ENCODE results near the gene ADGRD1.
"Not testable (repeated sequence)": the region's sequence is repeated elsewhere in the genome, so short reads cannot be mapped to it uniquely, and the experiment has no call there.

The ADGRD1 gene

DNA sequence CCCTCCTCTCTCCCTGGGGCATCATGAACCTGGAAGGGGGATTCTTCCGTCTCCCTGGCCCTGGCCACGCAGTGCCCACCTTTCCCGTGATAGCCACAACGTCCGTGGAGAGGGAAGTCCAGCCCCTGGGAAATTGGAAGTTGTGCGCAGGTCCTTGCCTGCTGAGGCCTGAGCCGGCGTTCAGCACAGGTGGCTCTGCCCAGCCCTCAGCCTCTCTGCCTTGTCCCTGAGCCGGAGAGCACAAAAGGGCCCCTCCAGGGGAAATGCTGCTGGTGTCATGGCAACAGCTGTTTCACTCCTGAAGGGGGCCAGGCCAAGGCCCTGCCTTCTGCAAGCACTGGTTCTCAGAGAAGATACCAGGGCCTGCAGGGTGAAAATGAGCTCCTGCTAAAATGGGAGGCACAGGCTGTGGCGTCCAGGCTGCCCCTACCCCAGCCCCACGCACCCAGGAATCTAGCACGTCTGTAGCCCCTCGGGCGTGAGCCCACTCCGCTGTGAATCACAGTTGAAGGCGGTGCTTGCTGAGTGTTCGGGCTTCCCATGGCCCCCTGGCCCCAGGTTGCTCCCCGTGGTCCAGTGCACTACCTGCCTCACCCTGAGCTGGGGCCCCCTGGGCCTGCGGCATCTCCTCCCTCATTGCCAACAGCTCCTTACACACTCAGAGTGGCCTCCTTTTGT, 149.4 kb downstream of the ADGRD1 start:
- no peak for DNase-seq (ENCODE audit: low spot score)

DNA sequence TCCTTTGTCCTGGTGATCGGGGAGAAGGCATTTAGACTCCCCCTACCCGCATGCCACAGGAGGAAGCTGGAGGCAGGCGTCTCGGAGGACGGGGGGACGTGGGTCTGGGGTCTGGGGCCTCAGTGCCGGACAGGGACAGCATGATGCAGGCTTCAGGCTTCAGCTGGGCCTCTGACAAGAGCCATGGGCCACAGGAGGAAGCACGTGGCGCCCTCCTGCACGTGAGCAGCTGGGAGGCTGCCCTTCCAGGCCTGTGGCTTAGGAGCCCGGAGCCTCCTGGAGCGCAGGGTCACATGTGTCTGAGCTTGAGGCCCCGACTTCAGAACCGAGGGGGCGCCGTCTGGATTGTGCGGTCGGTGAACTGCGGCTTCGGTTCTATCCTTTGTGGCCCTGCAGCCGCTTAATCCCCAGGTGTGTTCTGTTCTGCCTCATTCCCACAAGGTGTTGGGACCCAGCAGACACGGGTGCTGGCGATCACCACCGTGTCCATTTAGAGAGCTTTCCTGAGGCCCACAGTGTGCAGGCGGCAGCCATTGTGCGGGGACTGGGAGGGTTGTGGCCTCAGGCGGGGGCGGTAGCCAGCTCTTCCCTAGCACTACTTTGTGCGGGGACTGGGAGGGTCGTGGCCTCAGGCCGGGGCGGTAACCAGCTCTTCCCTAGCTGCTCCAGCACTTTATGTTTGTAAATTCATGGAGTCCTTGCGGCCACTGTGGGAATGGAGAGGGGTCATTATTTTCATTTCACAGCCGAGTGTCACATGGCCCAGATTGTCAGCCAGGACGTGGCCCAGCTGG, 150.2 kb downstream of the ADGRD1 start:
- DNase-seq (ENCODE audit: low spot score) = no peak

DNA sequence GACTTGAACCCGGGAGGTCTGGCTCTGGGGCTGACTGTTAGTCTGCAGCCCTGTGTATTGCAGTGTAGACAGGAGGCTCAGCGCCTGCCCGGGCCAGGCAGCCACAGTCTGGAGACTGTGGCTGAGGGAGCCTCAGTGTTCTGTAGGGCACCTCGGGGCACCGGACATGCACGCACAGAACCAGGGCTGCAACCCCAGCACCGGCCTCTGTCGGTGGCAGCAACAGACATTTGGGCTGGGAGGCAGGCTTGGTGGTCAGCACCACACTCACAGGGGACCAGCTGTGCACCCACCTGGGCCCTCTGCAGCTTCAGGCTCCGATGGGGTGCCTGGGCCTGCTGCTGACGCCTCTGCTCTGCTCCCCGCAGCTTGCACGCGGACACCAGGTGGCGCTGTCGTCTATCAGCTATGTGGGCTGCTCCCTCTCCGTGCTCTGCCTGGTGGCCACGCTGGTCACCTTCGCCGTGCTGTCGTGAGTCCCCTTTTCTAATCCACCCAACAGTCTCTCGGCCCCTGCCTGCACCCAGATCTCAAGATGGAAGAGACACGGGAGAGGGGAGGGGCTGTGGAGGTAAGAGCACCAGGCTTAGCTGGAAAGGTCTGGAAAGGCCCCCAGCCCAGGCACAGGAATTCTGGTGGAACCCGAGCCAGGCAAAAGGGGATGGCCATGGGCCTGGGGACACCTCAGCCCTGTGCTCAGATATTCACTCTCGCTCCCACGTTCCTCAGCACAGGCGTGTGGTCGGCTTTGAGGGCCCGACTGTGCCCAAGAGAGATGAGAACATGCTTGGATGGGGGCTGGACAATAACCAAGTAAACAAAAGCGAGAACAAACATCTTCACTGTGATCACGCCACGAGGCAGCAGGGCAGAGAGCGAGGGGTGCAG, 151.0 kb downstream of the ADGRD1 start:
- peak; percentile 92 for DNase-seq (ENCODE audit: low spot score)

DNA sequence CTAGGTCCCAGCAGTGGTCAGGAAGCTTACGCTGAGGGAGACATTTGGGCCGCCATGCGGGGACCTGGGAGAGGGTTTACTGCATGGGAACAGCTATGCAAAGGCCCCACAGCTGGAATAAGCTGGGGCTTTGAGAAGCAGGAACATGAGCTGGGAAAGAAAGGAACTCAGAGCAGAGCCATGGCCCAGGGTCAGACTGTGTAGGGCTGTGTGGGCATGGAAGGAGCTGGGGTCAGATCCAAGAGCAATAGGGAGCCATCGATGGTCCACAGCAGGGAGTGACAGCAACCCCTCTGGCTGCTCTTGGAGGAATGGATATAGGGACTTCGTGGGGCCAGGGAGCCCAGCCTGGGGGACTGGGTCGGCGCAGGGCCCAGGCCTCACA, 151.6 kb downstream of the ADGRD1 start:
- DNase-seq (ENCODE audit: low spot score) = no peak

DNA sequence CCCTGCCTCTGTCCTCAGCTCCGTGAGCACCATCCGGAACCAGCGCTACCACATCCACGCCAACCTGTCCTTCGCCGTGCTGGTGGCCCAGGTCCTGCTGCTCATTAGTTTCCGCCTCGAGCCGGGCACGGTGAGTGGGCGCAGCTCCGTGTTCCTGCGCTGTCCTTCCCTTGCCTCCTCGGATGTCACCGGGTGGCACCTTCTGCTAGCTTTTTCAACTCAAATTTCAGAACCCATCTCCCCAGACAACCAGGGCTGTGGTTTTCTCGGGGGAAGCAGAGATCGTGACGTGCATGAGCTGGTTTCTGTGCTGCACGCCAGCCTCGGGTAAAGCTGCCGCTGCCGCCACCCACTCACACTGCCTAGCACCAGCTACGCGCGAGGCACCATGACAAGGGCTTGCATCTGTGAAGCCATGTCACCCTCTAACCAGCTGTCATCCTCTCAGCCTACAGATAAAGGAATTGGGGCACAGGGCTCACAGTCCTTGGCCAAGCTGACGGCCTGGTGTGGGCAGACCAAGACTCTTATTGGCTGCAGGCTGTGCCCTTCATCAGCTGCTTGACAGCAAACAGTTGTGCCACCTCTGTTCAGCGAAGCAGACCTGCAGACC, 152.1 kb downstream of the ADGRD1 start:
- no peak for DNase-seq (ENCODE audit: low spot score)

DNA sequence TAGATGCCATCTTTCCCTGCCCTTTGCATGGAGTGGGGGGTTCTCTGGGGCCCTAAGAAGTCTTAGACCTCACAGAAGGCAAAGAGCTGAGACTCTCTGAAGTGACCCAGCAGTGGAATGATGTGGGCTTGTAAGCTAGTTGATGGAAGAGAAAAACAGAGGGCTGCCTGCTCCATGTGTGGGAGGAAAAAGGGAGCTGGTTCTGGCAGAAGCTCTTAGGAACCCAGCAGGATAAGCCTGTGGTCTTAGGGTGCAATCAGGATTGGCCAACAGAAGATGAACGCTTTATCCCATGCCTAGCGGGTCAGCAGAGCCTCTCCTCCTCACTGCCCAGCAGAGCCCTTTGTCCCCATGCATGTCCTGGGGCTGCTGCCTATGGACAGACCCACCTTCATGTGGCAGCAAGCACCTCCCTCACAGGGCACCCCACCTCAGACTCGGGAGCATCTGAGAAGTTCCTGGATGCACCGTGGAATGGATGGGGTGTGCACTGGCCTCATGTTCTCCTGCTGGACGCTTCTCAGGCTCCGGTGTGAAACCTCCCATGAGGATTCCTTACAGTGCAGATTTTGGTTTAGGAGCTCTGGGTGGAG, 152.7 kb downstream of the ADGRD1 start:
- DNase-seq (ENCODE audit: low spot score) = no peak

DNA sequence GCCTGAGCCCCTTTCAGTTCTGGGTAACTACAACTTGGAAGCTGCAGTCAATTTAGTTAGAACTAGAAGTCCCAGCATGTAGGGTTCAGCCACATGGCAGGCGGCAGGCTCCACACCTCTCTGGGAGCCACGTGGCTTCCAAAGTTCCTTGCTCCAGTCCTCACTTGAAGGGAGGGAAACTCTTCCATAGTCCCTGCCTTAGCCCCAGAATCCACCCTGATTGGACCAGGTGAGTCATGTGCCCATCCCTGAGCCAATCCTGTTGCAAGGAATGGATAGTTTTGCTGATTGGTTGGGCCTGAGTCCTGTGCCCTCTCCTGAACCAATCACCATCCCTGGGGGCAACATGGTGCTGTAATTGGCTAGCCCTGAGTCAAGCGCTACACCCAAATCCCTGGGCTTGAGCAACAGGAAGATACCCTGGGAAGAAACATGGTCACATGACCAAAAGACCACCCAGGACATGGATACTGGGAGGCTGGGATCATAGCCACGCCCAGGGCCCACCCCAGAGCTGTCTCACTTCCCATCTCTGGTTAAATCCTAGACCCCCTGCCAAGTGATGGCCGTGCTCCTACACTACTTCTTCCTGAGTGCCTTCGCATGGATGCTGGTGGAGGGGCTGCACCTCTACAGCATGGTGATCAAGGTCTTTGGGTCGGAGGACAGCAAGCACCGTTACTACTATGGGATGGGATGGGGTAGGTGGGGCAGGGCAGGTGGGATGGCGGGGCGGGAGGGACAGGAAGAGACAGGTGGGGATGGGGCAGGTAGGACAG, 154.7 kb downstream of the ADGRD1 start:
- no peak for DNase-seq (ENCODE audit: low spot score)

DNA sequence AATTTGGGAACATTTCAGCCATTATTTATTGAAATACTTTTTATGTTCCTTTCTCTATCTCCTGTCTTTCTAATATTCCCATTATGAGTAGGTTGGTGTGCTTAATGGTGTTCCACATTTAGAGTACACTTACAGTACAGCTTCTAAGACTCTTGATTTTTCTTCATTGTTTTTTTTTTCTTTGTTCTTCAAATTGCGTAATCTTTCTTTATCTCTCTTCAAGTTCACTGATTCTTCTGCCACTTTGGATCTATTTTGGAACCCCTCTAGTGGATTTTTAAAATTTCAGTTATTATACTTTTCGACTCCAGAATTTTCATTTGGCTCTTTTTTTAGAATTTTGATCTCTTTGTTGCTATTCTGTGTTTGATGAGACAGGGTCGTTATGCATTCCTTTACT, 157.7 kb downstream of the ADGRD1 start:
- no peak for DNase-seq (ENCODE audit: low spot score)

DNA sequence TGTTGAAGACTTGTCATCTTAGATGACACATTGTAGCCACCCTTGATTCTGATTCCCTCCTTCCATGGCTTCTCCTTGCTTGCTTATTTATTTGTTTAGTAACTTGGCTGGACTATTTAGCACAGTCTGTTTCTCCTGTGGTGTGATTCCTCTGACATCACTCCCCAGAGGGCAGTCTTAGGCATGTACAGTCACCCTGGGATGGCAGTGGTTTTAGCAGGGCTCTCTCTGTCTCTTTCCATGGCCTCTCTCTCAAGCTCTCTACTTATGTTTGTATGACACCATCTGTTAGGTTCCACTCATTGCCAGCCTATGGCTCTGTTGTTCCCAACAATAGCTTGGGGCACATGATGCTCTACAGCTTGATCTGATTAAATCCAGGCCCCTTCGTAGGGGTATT, 158.3 kb downstream of the ADGRD1 start:
- DNase-seq (ENCODE audit: low spot score) = no peak

DNA sequence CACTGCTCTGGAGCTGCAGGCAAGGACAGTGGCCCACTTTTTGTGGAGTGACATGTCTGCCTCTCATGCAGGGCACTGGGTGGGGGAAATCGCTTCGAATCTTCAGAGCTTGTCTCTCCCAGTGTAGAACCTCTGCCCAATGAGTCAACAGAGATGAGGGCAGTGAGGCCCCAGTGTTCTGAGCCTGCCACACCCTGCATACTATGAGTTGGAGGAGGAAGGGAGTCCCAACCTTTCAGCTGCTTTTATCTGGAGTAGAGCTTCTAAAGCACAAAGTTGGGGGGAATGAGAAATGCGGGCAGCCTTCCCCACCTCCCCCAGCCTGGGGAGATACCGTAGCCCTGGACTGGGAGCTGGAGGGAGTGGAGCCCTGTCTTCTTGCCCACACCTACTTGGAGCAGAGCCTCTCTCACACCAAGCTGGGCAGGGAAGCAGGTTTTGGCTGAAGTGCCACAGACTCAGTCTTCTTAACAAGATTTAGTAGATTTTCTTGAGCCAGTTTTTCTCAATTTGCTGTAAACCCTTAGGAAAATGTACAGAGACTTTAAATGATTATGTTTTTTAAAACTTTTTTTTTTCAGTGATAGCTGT, 159.1 kb downstream of the ADGRD1 start:
- no peak for DNase-seq (ENCODE audit: low spot score)

DNA sequence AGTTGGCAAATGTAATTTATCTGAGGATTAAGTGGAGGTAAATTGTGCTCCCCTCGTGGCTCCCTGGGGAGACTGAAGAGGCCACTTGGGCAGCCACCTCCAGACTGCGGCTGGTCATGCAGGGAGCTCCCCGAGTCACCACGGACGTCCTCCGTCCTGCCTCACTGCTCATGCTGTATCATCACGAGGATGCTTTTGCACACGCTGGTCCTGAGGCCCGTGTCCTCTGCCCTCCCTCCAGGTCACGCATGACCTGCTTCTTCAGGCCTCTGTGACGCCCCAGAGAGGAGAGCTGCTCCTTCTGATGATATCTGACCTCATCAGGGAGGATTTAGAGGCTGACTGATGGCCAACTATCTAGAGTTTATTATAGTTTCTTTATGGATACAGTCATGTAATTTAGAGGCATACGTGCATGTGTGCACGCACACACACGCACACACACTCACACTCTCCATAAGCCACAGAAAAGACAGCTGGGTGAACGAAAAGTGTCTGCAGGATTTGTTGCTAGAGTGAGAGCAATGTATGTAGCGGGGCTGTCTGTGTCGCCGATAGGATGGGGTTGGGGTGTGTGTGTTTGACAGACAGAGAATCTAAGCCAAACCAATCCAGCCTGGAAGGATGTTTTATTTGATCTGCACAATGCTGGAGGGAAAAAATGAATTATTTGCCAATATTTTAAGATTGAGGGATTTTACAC, 160.0 kb downstream of the ADGRD1 start:
- DNase-seq (ENCODE audit: low spot score) = no peak

DNA sequence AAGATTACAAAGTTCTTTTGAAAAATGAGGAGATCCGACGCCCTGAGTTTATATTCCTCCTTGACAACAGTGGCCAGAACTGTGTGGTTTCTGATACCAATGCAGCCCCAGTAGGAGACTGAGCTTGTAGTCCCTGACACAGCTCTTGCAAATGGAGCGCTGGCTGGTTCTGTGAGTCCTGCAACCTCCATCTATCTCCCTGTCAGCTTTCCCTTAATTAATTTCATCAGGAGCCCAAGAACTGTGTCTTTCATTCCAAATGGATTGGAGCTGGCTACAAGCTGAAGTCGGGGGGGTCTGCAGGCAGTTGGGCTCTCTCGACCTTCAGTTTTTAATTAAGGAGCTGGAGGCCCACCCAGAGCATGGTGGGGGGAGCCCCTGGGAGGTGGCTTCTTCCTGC, 160.6 kb downstream of the ADGRD1 start:
- no peak for DNase-seq (ENCODE audit: low spot score)

DNA sequence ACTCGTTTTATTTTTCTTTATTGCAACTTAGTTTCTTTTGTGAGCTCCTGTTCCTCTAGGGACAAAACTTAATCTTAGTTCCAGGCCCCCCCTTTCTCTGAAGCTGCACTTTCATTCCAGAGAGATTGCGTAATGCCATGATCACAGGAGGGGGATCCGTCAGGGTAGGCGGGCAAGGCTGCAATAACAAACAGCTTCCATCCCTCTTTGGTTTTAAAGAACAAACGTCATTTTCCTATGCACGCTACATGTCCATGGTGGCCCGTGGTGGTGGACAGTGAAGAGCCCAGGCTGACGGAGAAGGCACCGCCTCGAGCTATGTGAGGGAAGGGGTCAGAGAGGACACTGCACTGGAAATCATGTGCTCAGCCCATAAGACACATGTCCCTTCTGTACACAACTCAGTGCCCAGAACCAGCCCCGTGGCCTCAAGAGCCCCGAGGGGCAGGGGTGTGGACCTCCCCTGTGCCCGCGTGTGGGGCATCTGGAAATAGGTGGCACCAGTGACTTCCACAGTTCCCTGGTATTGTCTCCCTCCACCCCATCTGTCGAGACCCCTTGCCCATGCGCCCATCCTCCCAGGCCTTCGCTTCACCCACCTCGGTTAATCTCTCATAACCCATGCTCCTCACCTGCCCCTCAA, 161.4 kb downstream of the ADGRD1 start:
- DNase-seq (ENCODE audit: low spot score) = no peak

DNA sequence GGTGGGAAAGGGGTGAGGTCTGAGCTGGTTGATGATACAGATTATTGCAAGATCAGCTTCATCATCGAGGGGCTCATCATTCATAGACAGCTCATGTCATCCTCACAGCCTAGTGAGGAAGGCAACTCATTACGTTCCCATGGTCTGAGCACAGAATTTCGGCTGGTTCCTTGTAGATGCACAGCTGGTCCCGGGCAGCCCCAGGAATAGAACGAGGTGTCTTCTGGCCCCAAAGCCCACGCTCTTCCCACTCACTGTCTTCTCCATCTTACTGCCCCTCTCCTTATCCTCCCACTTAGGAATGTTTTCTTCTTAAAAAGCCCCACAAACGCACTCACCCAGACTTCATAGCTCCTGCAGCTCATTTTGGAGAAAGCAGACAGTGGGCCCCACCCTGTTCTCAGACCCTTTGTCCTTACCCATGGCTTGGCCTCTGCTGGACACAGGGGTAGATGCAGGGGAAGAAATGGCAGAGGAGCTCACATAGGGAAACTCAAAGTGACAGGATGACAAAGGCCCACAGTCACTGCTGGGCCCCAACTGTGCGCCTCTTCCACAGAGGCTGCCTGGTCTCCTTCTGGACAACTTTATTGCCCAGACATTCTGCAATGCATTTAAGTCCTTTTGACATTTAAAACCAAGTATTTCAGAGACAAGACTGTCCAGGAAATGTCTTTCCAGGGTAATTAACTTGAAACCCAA, 162.2 kb downstream of the ADGRD1 start:
- DNase-seq (ENCODE audit: low spot score) = no peak

DNA sequence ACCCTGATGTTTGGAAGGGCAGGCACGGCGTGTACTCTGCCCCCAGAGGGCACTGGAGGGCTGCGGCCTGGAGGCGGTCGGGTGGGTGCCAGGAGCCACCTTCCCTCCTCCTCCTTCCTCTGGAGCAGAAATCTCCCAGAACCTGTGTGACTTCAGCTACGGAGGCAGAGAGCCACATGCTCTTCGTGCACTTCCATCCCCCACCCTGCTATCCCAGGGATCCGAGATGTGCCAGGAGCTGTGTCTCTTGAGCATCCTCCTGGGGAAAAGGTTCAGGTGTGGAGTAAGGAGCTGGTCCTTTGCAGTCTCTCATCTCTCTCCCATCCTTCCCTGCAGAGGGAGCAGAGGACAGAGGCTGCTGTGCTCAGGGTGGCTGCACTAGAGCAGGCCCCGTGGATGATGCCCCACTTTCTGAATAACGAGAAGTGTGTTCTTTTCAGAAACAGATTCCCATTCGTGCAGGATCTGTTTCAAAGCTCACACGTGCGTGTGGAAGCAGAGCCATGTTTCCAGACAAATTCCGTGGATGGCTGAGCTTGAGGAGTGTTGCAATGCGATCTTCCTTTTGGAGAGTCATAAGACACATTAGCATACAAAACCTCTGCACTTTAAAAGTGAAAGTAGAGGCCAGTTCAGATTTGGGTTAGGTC, 162.9 kb downstream of the ADGRD1 start:
- DNase-seq (ENCODE audit: low spot score) = peak; percentile 83

DNA sequence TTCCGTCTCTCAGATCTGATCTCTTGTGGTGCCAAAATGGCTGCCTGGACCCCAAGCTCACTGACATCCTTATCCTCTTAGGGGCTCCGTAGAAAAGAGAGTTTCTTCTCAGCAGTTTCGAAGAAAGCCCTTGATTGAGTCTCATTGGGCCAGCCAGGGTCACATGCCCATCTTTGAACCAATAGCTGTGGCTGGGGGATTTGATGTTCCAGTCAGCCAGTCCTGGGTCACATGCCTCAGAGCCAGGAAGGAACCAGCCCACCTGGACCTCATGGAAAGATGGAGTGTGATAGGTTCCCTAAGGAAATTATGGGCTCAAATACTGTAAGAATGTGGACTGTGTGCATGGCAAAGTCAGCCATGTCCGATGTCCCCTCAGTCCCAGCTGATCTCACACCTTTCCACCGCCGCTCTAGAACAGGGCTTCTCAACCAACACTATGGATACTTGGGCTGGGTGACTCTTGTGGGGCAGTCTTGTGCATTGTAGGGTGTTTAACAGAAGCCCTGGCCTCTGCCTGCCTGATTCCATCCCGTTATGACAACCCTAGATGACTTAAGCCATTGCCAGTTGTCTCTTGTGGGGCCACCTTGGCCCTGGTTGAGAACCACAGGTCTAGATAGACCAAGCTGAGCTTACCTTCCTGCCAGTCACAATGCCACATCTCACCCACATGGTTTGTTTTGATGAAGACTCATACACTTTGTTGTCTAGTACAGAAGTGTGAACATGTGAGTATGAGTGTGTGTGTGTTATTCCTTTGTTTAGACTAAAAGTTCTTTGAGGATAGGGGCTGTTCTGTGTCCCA, 163.9 kb downstream of the ADGRD1 start:
- no peak for DNase-seq (ENCODE audit: low spot score)

DNA sequence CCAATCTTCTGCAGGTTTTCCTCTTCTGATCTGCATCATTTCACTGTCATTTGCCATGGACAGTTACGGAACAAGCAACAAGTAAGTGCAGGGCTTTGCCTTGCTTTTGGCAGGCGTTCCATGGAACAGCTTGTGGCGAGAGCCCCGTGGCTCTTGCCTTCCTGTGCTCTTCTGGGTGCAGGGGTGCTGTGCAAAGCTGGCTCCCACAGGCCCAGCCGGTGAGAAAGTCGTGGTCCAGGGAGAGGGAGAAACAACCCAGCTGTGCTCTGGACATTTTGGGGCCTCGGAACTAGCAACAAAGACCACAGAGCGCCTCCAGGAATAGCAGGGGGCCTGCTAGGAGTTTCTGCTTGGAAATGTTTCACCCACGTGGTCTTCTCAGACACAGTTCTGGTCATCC, 164.7 kb downstream of the ADGRD1 start:
- no peak for DNase-seq (ENCODE audit: low spot score)

DNA sequence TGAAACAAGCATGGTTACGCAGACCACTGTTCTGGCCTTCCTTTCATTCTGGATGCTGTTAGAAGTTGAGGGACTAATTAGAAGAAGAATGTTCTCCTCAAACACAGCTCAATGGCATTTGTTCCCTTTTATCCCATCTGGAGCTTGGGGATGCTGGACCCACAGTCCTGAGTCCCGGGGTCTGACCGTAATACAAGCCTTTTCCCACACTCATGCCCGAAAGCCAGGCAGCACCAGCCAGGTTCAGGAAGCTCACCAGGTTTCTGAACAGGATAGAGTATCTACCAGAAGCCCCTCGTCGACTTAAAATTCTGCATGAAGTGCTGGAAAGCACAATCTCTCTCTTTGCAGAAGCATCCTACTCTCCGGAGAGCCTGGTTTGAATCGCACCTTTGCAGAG, 165.6 kb downstream of the ADGRD1 start:
- not testable (repeated sequence) for DNase-seq (ENCODE audit: low spot score)

All from iPS-NIHi11 (cell line).